Large intestine (tissue), 12 donors: ENCODE measurements around the gene ATP8A2. TPM values are rescaled to one million over a fixed set of nuclear protein-coding genes. Genes with fewer than 3 reads are reported as not detected.
A peak's percentile ranks its signal among the peaks of the same experiment; 100 is the strongest.

Source experiments
- DNase-seq, 2 donors: peaks; one replicate each; pipeline versions ENCODE4 v3.0.0 to v3.0.0-alpha.2; 2013
- H3K27ac ChIP-seq: one replicate; pipeline ENCODE4 v1.5.1; 2013; ENCODE audit warnings: low read length
- H3K27me3 ChIP-seq: 2 replicates; pipeline ENCODE4 v1.6.1; 2013; ENCODE audit warnings: low read length; ENCODE audit not compliant: control insufficient read depth, insufficient read depth
- H3K36me3 ChIP-seq: 2 replicates; pipeline ENCODE4 v1.6.1; 2013; ENCODE audit warnings: low read length; ENCODE audit not compliant: control insufficient read depth, insufficient read depth
- H3K4me1 ChIP-seq: one replicate; pipeline ENCODE4 v1.6.1; 2013; ENCODE audit warnings: low read length; ENCODE audit not compliant: control insufficient read depth, insufficient read depth
- H3K4me3 ChIP-seq: one replicate; pipeline ENCODE4 v1.5.1; 2013; ENCODE audit warnings: low read length
- H3K9me3 ChIP-seq: one replicate; pipeline ENCODE4 v1.6.1; 2013; ENCODE audit warnings: mild to moderate bottlenecking, low read depth, low read length, moderate library complexity; ENCODE audit not compliant: control insufficient read depth
- WGBS: methylation state at CpG from one replicate; pipeline ENCODE4 v1.1.5; 2013; ENCODE audit warnings: low lambda C conversion rate; ENCODE audit not compliant: insufficient coverage; 5-methylcytosine and 5-hydroxymethylcytosine counted together
- long read RNA-seq, 11 donors: transcript quantifications; one replicate each; lab custom pipeline, GENCODE V29; 2026
- polyA plus RNA-seq: library from polyadenylated mRNA; unstranded; fragments of 120-200 nt; gene quantifications from one replicate; pipeline ENCODE4 v1.2.1, GENCODE V29; 2013

ATP8A2 gene
- 2.3 TPM for polyA plus RNA-seq
- long read RNA-seq, donor 1: 0 reads
- long read RNA-seq, donor 2: 0 reads
- long read RNA-seq, donor 3: 0 reads
- long read RNA-seq, donor 4: 0 reads
- long read RNA-seq, donor 5: 0 reads
- long read RNA-seq, donor 6: 0 reads
- long read RNA-seq, donor 7: 0 reads
- long read RNA-seq, donor 8: 0 reads
- long read RNA-seq, donor 9: 0 reads
- long read RNA-seq, donor 10: 0 reads
- long read RNA-seq, donor 11: 0 reads

- Histone ChIP-seq H3K27ac (no peak within 1 kb of the TSS), H3K9me3 (no peaks in the 10 kb centered on the region), H3K27me3 (peaks cover 61% of the 10 kb centered on the region), H3K4me1 (peaks cover 3% of the 10 kb centered on the region), H3K36me3 (no peaks in the 10 kb centered on the region), H3K4me3 (peak within 1 kb of the TSS; percentile 10)
- no CpG with 5 or more reads among the region's 58 CpGs for WGBS
- DNase-seq: no peak
Observed at GRCh38 chr13:25371875-25372283, at the start of gene ATP8A2. ATP8A2 (plus strand) TSS chr13:25371974; CDS start chr13:25372213, 239 bp downstream.

- Histone ChIP-seq H3K27ac (no peak overlapping the region), H3K9me3 (no peaks in the 10 kb centered on the region), H3K27me3 (no peaks in the 10 kb centered on the region), H3K4me1 (no peaks in the 10 kb centered on the region), H3K4me3 (no peak overlapping the region), H3K36me3 (peaks cover 35% of the 10 kb centered on the region)
- no peak for DNase-seq
- WGBS: 40% methylated on average over 1 of the region's 2 CpGs
Observed at GRCh38 chr13:25324100-25324499, 47.7 kb upstream of the ATP8A2 start.

- Histone ChIP-seq H3K9me3 (no peaks in the 10 kb centered on the region), H3K36me3 (peaks cover 45% of the 10 kb centered on the region), H3K4me3 (no peak overlapping the region), H3K27ac (no peak overlapping the region), H3K27me3 (no peaks in the 10 kb centered on the region), H3K4me1 (no peaks in the 10 kb centered on the region)
- DNase-seq: no peak
- no CpG with 5 or more reads among the region's 4 CpGs for WGBS
Observed at GRCh38 chr13:25329706-25330105, 42.1 kb upstream of the ATP8A2 start.

- DNase-seq: no peak
- H3K27ac ChIP-seq: no peak overlapping the region
- no peak overlapping the region for H3K4me3 ChIP-seq
- H3K36me3 ChIP-seq: peaks cover 42% of the 10 kb centered on the region
- no peaks in the 10 kb centered on the region for H3K9me3 ChIP-seq
- no peaks in the 10 kb centered on the region for H3K4me1 ChIP-seq
- no peaks in the 10 kb centered on the region for H3K27me3 ChIP-seq
- WGBS: no CpG with 5 or more reads among the region's 1 CpG
Observed at GRCh38 chr13:25330541-25330940, 41.2 kb upstream of the ATP8A2 start.

GRCh38 chr13:25335856-25336255 is 35.9 kb upstream of the ATP8A2 start:
- WGBS: 67% methylated on average over 2 of the region's 3 CpGs
- Histone ChIP-seq H3K36me3 (peaks cover 20% of the 10 kb centered on the region), H3K27ac (no peak overlapping the region), H3K4me1 (no peaks in the 10 kb centered on the region), H3K9me3 (no peaks in the 10 kb centered on the region), H3K4me3 (no peak overlapping the region), H3K27me3 (no peaks in the 10 kb centered on the region)
- DNase-seq: no peak

- no peaks in the 10 kb centered on the region for H3K9me3 ChIP-seq
- H3K4me1 ChIP-seq: no peaks in the 10 kb centered on the region
- no peaks in the 10 kb centered on the region for H3K36me3 ChIP-seq
- H3K4me3 ChIP-seq: no peak overlapping the region
- no peaks in the 10 kb centered on the region for H3K27me3 ChIP-seq
- no peak overlapping the region for H3K27ac ChIP-seq
- WGBS: 84% methylated on average over 2 of the region's 2 CpGs
- DNase-seq: no peak
Observed at GRCh38 chr13:25345576-25345975, 26.2 kb upstream of the ATP8A2 start.

GRCh38 chr13:25347151-25347550 is 24.6 kb upstream of the ATP8A2 start:
- Histone ChIP-seq H3K9me3 (no peaks in the 10 kb centered on the region), H3K27me3 (no peaks in the 10 kb centered on the region), H3K27ac (no peak overlapping the region), H3K4me3 (no peak overlapping the region), H3K4me1 (no peaks in the 10 kb centered on the region), H3K36me3 (no peaks in the 10 kb centered on the region)
- no CpG with 5 or more reads among the region's 2 CpGs for WGBS
- no peak for DNase-seq

GRCh38 chr13:25351404-25351803 is 20.4 kb upstream of the ATP8A2 start:
- Histone ChIP-seq H3K36me3 (no peaks in the 10 kb centered on the region), H3K9me3 (no peaks in the 10 kb centered on the region), H3K4me1 (peaks cover 2% of the 10 kb centered on the region), H3K4me3 (no peak overlapping the region), H3K27ac (no peak overlapping the region), H3K27me3 (no peaks in the 10 kb centered on the region)
- no peak for DNase-seq
- 100% methylated on average over 1 of the region's 1 CpG for WGBS

- no peak overlapping the region for H3K27ac ChIP-seq
- WGBS: 29% methylated on average over 1 of the region's 3 CpGs
Observed at GRCh38 chr13:25352230-25352629, 19.5 kb upstream of the ATP8A2 start.

GRCh38 chr13:25352806-25353205 is 19.0 kb upstream of the ATP8A2 start:
- H3K4me3 ChIP-seq: no peak overlapping the region
- no peaks in the 10 kb centered on the region for H3K9me3 ChIP-seq
- H3K36me3 ChIP-seq: no peaks in the 10 kb centered on the region
- H3K27me3 ChIP-seq: no peaks in the 10 kb centered on the region
- no peak overlapping the region for H3K27ac ChIP-seq
- peaks cover 2% of the 10 kb centered on the region for H3K4me1 ChIP-seq
- DNase-seq: no peak
- 85% methylated on average over 3 of the region's 4 CpGs for WGBS

More at GRCh38 chr13:25352230-25352629, 19.5 kb upstream of the ATP8A2 start:
- DNase-seq: no peak
- Histone ChIP-seq H3K9me3 (no peaks in the 10 kb centered on the region), H3K36me3 (no peaks in the 10 kb centered on the region), H3K4me1 (peaks cover 2% of the 10 kb centered on the region), H3K27me3 (no peaks in the 10 kb centered on the region), H3K4me3 (no peak overlapping the region)

GRCh38 chr13:25353344-25353743 is 18.4 kb upstream of the ATP8A2 start:
- no peaks in the 10 kb centered on the region for H3K36me3 ChIP-seq
- DNase-seq: no peak
- no CpG with 5 or more reads among the region's 4 CpGs for WGBS
- H3K4me1 ChIP-seq: peaks cover 2% of the 10 kb centered on the region
- H3K9me3 ChIP-seq: no peaks in the 10 kb centered on the region
- no peaks in the 10 kb centered on the region for H3K27me3 ChIP-seq
- H3K27ac ChIP-seq: no peak overlapping the region
- H3K4me3 ChIP-seq: no peak overlapping the region
